ENCODE results near the gene DCAF12L2. TPM values are rescaled to one million over a fixed set of nuclear protein-coding genes. Genes with fewer than 3 reads are reported as not detected.
"Not testable (repeated sequence)": the region's sequence is repeated elsewhere in the genome, so short reads cannot be mapped to it uniquely, and the experiment has no call there.

The DCAF12L2 gene
- not detected in 2 replicates for total RNA-seq

DNA sequence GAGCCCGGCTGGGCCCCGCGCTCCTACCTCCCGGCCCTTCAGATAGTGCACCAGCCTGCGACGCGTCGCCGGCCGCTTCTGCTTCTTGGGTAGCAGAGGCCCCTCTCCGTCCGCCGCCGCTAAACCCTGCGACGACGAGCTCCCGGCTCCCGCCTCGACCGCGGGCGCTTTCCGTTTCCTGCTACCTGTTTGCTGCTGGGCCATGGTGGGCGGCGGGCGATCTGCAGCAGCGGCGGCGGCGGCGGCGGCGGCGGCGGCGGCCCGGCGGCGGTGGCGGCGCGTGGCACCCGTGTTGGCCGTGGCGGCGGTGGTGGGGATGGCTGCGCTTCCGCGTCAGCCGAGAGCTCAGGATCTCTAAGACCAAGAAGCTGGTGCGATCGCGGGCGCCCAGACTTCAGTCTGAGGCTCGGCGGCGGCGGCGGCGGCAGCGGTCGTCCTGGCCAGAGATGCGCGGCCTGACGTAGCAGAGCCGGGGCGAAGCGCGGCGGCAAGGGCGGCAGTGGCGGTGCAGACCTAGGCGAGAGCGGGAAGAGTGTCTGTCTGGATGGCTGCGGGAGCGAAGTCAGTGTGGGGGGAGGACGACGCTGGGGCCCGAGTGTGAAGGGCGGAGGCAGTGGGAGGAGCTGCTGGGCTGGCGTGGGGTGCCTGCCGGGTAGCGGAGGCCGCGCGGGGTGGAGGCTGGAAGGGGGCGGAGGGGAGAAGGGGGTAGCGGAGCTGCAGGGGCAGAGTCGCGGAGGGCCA, at the start of gene DCAF12L2:
TSS of gene DCAF12L2 (minus strand) at position 569 of the 741 bp plus-strand sequence. CDS start at position 204, 365 bp downstream.
- intact Hi-C loops (cut with micrococcal nuclease) = no loop called here

DNA sequence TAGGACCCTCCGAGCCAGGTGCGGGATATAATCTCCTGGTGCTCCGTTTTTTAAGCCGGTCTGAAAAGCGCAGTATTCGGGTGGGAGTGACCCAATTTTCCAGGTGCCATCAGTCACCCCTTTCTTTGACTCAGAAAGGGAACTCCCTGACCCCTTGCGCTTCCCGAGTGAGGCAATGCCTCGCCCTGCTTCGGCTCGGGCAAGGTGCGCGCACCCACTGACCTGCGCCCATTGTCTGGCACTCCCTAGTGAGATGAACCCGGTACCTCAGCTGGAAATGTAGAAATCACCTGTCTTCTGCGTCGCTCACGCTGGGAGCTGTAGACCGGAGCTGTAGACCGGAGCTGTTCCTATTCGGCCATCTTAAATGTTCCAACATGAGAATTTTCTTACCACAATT, 24.8 kb upstream of the DCAF12L2 start:
- intact Hi-C loops (cut with micrococcal nuclease) = not testable (repeated sequence)

DNA sequence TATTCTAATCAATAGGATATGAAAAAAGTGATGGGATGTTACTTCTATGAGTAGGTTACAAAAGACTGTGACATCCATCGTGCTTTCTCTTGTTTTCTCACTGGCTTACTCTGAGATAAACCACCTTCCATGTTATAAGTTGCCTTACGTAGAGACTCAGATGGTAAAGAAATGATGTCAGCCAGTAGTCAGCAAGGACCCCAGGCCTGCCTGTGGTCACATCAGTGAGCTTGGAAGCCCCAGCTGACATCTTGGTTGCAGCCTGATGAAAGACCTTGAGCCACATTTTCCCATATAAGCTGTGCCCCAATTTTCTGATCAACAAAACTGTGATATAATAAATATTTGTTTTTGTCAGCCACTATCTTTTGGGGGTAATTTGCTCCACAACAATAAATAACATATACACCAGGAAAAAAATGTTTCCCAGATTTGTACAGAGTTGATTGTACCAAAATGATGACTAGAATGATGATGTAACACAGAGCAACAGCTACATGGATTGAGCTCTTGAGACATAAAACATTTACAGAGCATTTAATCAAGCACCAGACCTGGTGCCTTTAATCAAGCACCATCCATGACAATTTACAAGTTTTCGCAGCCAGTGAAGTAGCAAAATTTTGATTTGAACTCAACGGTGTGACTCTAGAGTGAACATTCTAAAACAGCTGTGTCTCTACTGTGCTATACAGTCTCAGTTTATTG, 11.2 kb upstream of the DCAF12L2 start:
- intact Hi-C loops (cut with micrococcal nuclease) = no loop called here

DNA sequence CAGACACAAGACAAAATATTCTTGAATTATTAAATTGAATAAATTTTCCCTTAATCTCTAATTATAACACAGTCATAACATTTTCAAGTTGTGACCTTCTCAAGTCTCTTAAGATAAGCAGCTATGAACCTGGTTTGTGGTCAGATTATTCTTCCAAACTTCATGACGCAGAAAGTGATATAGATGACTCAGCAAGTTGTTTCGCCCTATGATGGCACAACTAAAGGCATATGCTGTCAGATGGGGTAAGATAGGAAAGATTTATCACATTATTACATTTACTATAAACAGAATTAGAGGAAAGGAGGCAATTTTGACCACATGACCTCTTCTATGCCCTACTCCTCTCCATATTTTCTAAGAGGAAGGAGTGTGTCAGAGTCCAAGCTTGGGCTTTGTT, 4.6 kb upstream of the DCAF12L2 start:
- intact Hi-C loops (cut with micrococcal nuclease) = no loop called here

DNA sequence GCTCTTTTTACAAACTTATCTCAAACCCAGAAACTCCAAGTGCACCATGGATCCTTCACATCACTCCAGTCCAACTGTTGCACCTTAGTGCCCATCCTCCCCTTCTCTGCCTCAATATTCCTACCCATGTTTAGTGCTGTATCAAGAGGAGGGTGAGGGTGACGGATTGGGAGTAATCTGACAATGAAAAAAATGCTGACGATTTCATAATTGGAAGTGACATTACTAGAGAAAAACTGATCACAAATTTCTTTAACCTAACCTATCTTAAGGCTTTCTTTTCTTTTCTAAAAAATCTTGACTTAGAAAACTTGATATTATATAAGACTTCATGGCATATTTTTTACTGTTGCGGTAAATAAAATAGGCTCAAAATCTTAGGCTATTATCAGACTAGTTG, 1.5 kb upstream of the DCAF12L2 start:
- intact Hi-C loops (cut with micrococcal nuclease) = no loop called here

DNA sequence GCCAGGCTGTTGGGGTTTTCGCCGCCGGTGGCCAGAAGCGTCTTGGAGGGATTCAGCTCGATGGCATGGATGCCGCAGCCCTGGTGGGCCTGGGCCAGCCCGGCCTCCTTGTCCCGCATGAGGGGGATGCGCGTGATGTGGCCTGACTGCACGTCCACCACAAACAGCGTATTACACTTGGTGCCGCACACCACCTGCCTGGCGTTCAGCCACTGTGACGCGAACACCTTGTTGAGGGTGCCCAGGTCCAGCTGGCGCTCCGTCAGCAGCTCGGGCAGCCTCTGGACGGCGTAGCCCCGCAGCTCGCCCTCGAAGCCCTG, 728 bp downstream of the DCAF12L2 start:
- intact Hi-C loops (cut with micrococcal nuclease) = no loop called here

DNA sequence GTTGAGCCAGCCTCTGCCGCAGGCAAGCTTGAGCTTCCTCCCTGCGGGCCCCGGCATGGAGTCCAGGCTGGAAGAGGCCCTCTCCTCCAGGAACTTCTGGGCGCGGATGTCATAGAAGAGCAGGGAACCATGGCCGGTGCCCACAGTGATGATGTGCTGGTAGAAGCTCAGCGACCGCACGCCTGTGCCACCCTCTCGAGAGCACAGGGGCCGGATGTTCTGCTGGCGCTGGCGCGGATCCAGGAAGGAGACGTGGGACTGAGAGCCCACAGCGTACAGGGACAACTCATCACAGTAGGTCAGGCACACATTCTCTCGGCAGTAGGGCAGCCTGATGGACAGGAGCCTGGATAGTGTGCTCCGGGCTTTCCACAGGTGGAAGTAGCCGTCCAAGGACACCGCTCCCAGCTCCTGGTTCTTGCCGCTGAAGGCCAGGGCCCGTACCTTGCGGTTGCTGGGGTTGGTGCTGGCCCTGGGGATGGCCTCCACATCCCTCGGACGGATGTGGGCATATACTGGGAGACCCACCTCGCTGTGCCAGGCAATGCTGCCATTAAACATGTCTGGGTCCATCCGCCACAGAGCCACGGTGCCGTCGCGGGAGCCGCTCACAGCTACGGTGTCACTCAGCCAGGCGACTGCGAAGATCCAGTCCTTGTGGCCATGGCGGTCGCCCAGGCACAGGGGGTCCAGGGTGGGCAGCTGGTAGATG, 1.2 kb downstream of the DCAF12L2 start:
- intact Hi-C loops (cut with micrococcal nuclease) = no loop called here

DNA sequence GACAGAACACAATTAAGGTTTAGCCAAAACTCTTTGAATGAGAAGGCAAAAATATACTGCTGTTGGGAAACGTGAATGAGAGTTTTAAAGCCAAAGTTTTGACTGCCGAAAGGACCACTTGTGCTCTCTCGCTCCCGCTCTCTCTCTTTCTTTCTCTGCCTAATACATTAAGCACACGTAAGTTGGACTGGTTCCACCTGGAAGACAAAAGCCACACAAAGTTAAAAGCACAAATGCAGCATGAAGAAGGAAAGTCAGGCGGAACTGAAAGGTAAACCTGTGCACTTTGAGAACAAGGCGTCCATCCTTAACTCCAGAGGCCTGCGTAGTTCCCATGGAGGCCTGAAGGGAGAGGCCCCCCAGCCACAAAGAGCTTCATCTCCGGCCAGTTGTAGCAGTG, 1.9 kb downstream of the DCAF12L2 start:
- intact Hi-C loops (cut with micrococcal nuclease) = no loop called here

DNA sequence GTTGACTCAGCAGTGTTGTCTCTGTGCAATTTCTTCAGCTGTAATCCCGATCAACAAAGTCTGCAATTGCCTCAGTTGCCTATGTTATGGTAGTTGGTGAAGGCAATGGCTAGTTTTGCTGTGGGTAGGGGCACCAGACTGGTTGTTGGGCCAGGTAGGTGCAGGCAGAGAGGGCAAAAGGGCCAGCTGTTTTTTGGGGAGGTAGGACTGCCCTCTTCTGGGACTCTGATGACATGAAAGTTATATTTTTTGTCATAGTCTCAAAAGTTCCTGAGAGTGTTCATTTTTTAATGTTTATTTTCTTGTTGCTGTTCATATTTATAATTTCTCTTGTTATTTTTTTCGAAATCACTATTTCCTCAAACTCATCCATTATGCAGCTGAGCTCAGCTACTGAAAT, 25.1 kb downstream of the DCAF12L2 start:
- intact Hi-C loops (cut with micrococcal nuclease) = no loop called here

DNA sequence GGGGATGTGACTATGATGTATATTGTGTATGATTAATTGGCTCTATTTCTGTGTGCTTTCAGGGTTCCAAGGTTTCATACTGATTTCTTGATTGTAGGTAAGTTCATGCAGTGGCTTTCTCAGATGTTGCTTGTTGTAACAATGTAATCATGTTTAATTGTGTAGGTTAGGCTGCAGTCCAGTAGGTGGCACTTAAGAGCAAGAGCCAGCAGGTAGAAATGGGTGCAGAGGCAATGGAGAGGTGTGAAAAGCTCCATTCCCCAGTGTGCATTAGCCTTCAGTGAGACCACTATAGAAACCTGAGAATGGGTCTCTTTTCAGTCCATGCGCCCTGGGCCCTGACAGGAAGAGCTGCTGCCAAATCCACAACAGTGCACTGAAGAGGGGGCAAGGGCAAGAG, 28.2 kb downstream of the DCAF12L2 start:
- intact Hi-C loops (cut with micrococcal nuclease) = no loop called here

DNA sequence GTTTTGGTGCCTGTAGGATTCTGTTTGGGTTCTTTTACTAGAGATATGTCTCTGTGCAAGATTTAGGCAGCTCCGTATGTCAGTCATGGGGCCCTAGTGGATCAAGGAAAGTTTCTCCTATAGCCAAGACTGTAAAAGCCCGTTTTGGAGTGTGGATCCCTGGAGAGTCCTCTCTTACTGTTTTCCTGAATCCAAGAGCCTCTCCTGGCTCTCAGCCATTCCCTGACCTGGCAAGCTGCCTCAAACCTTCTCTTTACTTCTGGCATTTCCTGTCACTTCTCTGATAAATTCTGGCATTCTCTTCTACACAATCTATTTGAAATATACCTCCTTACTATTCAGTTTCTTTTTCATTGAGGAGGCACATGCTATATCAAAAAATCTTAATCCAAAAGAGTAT, 41.4 kb downstream of the DCAF12L2 start:
- intact Hi-C loops (cut with micrococcal nuclease) = no loop called here
